Measurements from ENCODE around the gene FAT1. TPM values are rescaled to one million over a fixed set of nuclear protein-coding genes. Genes with fewer than 3 reads are reported as not detected.

The FAT1 gene
- total RNA-seq, 1 experiment from 2014 or later: 107 TPM

GRCh38 chr4:186584912-186585311 is 138.7 kb downstream of the FAT1 start:
- POLR2A ChIA-PET (ENCODE audit: low non-redundant PET): no interaction called here
- no peak for TF ChIP-seq EZH2 (IDR thresholded peaks at IDR 0.05; ENCODE audit: borderline replicate concordance, low read depth, low read length, poor library complexity, severe bottlenecking)
- TF ChIP-seq, protein P1, sequence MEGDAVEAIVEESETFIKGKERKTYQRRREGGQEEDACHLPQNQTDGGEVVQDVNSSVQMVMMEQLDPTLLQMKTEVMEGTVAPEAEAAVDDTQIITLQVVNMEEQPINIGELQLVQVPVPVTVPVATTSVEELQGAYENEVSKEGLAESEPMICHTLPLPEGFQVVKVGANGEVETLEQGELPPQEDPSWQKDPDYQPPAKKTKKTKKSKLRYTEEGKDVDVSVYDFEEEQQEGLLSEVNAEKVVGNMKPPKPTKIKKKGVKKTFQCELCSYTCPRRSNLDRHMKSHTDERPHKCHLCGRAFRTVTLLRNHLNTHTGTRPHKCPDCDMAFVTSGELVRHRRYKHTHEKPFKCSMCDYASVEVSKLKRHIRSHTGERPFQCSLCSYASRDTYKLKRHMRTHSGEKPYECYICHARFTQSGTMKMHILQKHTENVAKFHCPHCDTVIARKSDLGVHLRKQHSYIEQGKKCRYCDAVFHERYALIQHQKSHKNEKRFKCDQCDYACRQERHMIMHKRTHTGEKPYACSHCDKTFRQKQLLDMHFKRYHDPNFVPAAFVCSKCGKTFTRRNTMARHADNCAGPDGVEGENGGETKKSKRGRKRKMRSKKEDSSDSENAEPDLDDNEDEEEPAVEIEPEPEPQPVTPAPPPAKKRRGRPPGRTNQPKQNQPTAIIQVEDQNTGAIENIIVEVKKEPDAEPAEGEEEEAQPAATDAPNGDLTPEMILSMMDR (conservative IDR thresholded peaks at IDR 0.05; ENCODE audit: low read depth, low read length): no peak

DNA sequence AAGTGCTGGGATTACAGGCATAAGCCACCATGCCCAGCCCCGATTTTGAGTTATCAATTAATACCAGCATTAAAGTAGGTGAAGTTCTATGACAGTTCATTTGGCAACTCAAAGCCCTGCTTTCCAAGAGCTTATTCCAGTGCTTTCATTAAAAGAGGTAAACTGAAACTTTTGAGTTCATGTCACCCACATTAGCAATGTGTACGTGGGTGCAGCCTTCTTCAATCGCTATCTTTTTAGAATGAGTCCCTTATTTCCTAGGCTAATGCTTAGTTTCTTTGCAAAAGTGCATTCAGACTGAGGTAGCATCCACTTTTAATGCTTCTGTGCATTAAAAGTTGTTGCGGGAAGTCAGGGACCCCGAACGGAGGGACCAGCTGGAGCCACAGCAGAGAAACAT is 142.2 kb downstream of the FAT1 start:
- no peaks in the 10 kb centered on the region for H3K36me3 ChIP-seq (ENCODE audit: insufficient read depth, low read length, poor library complexity, severe bottlenecking)
- CTCF ChIA-PET: no interaction called here

More at GRCh38 chr4:186584912-186585311, 138.7 kb downstream of the FAT1 start:
- no peaks in the 10 kb centered on the region for H3K9me3 ChIP-seq (ENCODE audit: low read depth, low read length, poor library complexity, severe bottlenecking)
- no peaks in the 10 kb centered on the region for H3K27me3 ChIP-seq (replicated peaks; ENCODE audit: insufficient read depth, low read depth, low read length, poor library complexity)
- H3K4me3 ChIP-seq (ENCODE audit: low read depth, low read length, poor library complexity, severe bottlenecking): no peak overlapping the region
- H3K36me3 ChIP-seq (ENCODE audit: insufficient read depth, low read length, poor library complexity, severe bottlenecking): peaks cover 24% of the 10 kb centered on the region
- no TSS peak for BruUV-seq (replicated peaks)
- intact Hi-C loops (cut with micrococcal nuclease; ENCODE audit: unreplicated experiment): loop anchor here (2.0 kb wide), 1 partner anchor 112 kb away; no protein-coding TSS in a partner anchor
- H3K27ac ChIP-seq (ENCODE audit: low read depth, low read length, poor library complexity, severe bottlenecking): no peak overlapping the region
- CTCF ChIA-PET: no interaction called here
- H3K4me1 ChIP-seq (ENCODE audit: insufficient read depth, low read length, poor library complexity, severe bottlenecking): no peaks in the 10 kb centered on the region
- no peak for DNase-seq (ENCODE audit: low spot score)

DNA sequence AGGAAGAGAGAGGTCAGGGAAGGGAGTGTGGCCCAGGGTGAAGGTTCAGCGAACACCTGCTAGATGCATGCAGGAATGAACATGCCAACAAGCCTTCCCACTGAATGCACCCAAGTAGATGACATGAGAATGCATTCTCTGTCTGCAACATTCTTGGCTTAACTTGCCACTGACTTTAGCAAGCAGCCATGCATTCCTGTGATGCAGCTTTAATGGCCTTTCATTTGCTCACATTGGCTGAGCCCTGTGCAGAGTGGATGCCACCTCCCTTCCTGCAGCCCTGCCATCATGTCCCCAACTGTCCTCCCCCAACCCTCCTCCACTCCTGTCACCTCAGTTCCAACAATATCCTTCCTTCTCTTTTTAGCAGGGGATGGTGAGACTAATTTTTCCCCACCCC is 143.0 kb downstream of the FAT1 start:
- Histone ChIP-seq H3K27ac (ENCODE audit: low read depth, low read length, poor library complexity, severe bottlenecking) (no peak overlapping the region), H3K27me3 (replicated peaks; ENCODE audit: insufficient read depth, low read depth, low read length, poor library complexity) (no peaks in the 10 kb centered on the region), H3K9me3 (ENCODE audit: low read depth, low read length, poor library complexity, severe bottlenecking) (no peaks in the 10 kb centered on the region), H3K36me3 (ENCODE audit: insufficient read depth, low read length, poor library complexity, severe bottlenecking) (no peaks in the 10 kb centered on the region), H3K4me3 (ENCODE audit: low read depth, low read length, poor library complexity, severe bottlenecking) (no peak overlapping the region), H3K4me1 (ENCODE audit: insufficient read depth, low read length, poor library complexity, severe bottlenecking) (no peaks in the 10 kb centered on the region)
- POLR2A ChIA-PET (ENCODE audit: low non-redundant PET): no interaction called here
- CTCF ChIA-PET: no interaction called here
- no peak for DNase-seq (ENCODE audit: low spot score)
- BruUV-seq (replicated peaks): no TSS peak
- intact Hi-C loops (cut with micrococcal nuclease; ENCODE audit: unreplicated experiment): no loop called here
- TF ChIP-seq, protein P1 (conservative IDR thresholded peaks at IDR 0.05; ENCODE audit: low read depth, low read length): no peak

More for the DNA sequence above, 142.2 kb downstream of the FAT1 start:
- Histone ChIP-seq H3K4me1 (ENCODE audit: insufficient read depth, low read length, poor library complexity, severe bottlenecking) (no peaks in the 10 kb centered on the region), H3K9me3 (ENCODE audit: low read depth, low read length, poor library complexity, severe bottlenecking) (no peaks in the 10 kb centered on the region), H3K4me3 (ENCODE audit: low read depth, low read length, poor library complexity, severe bottlenecking) (no peak overlapping the region), H3K27ac (ENCODE audit: low read depth, low read length, poor library complexity, severe bottlenecking) (no peak overlapping the region), H3K27me3 (replicated peaks; ENCODE audit: insufficient read depth, low read depth, low read length, poor library complexity) (no peaks in the 10 kb centered on the region)
- no peak for DNase-seq (ENCODE audit: low spot score)
- no TSS peak for BruUV-seq (replicated peaks)
- intact Hi-C loops (cut with micrococcal nuclease; ENCODE audit: unreplicated experiment): no loop called here
- TF ChIP-seq, protein P1 (conservative IDR thresholded peaks at IDR 0.05; ENCODE audit: low read depth, low read length): no peak
- TF ChIP-seq EZH2 (IDR thresholded peaks at IDR 0.05; ENCODE audit: borderline replicate concordance, low read depth, low read length, poor library complexity, severe bottlenecking): no peak
- POLR2A ChIA-PET (ENCODE audit: low non-redundant PET): no interaction called here

Data from A673 (cell line).